ENCODE measurements around the gene COL26A1.

COL26A1 gene

GRCh38 chr7:101534873-101535272 is 172.2 kb downstream of the COL26A1 start:
- DNase-seq (ENCODE audit: low spot score): no peak

- no peak for DNase-seq (ENCODE audit: low spot score)
These were observed 172.7 kb downstream of the COL26A1 start for GRCh38 chr7:101535351-101535751.

- no peak for DNase-seq (ENCODE audit: low spot score)
These were observed 173.6 kb downstream of the COL26A1 start for GRCh38 chr7:101536232-101536631.

- no peak for DNase-seq (ENCODE audit: low spot score)
These were observed 174.0 kb downstream of the COL26A1 start for GRCh38 chr7:101536668-101537067.

GRCh38 chr7:101537205-101537604 is 174.5 kb downstream of the COL26A1 start:
- DNase-seq (ENCODE audit: low spot score): no peak

- DNase-seq (ENCODE audit: low spot score): peak; percentile 39
These were observed 175.4 kb downstream of the COL26A1 start for GRCh38 chr7:101537935-101538595.

GRCh38 chr7:101538596-101539459 is 176.2 kb downstream of the COL26A1 start:
- peak; percentile 79 for DNase-seq (ENCODE audit: low spot score)

- no peak for DNase-seq (ENCODE audit: low spot score)
These were observed 177.1 kb downstream of the COL26A1 start for GRCh38 chr7:101539784-101540183.

- peak; percentile 87 for DNase-seq (ENCODE audit: low spot score)
These were observed 180.0 kb downstream of the COL26A1 start for GRCh38 chr7:101542527-101543241.

- DNase-seq (ENCODE audit: low spot score): no peak
These were observed 180.6 kb downstream of the COL26A1 start for GRCh38 chr7:101543242-101543766.

- no peak for DNase-seq (ENCODE audit: low spot score)
These were observed 181.2 kb downstream of the COL26A1 start for GRCh38 chr7:101543846-101544245.

- DNase-seq (ENCODE audit: low spot score): no peak
These were observed 182.9 kb downstream of the COL26A1 start for GRCh38 chr7:101545441-101546190.

- no peak for DNase-seq (ENCODE audit: low spot score)
These were observed 183.7 kb downstream of the COL26A1 start for GRCh38 chr7:101546308-101546936.

- no peak for DNase-seq (ENCODE audit: low spot score)
These were observed 184.6 kb downstream of the COL26A1 start for GRCh38 chr7:101547022-101547915.

GRCh38 chr7:101547916-101548661 is 185.4 kb downstream of the COL26A1 start:
- DNase-seq (ENCODE audit: low spot score): no peak

- no peak for DNase-seq (ENCODE audit: low spot score)
These were observed 187.1 kb downstream of the COL26A1 start for GRCh38 chr7:101549734-101550133.

GRCh38 chr7:101550641-101551541 is 188.2 kb downstream of the COL26A1 start:
- DNase-seq (ENCODE audit: low spot score): no peak

- DNase-seq (ENCODE audit: low spot score): no peak
These were observed 190.5 kb downstream of the COL26A1 start for GRCh38 chr7:101553018-101553770.

Data from NAMALWA (cell line).